HG03571 (cell line): ENCODE measurements around the gene RASAL2.

Source experiments
- ATAC-seq: cut with Tn5 transposase; IDR thresholded peaks from one replicate; pipeline ENCODE4 v1.9.1; 2021; ENCODE audit not compliant: unreplicated experiment

The RASAL2 gene

DNA sequence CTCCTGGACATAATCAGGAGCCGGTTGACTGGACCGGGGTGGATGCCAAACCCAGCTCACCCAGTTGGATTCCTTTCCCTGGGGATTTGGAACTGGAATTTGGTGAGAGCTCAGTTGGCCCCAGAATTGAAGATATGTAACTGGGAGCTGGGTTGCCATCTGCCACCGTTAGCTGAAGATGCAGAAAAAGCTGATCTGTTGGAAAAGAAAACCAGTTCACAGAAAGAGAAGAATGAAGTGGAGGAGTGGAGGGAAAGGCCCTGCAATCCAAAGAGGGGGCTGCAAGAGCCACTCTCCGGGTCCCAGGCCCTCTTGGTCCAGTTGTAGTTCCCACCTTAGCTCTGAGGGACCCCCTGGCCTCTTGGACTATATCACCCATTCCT, 435.0 kb downstream of the RASAL2 start:
- no peak for ATAC-seq

DNA sequence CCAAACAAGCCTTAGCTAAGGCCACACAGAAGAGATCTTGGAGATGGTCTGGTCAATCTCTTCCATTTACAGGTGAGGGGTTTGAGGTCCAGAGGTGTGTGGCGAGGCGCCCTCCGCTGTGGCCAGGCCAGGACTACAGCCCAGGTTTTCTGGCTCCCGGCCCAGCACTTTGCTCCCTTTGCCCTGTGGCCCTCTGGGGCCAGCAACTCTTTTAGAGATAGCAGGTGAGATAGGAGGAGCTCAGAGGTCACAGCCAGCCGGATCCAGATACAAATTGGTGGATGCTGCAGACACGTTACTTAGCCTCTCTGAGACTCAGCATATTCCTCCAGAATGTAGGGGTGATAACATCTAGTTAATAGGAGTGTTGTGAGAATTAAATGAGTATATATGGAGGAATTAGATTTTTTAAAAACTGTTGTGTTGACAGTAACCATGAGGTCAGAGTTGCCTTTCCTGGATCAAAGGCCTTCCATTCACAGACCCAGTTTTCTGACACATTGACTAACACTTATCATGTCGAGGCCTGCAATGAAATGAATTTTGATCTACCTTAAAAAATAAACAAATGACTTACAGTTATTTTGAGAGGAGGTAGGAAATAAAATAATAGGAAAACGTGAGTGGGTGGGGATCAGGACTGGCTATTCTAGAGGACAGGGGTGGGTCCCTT, 435.6 kb downstream of the RASAL2 start:
- ATAC-seq: no peak

DNA sequence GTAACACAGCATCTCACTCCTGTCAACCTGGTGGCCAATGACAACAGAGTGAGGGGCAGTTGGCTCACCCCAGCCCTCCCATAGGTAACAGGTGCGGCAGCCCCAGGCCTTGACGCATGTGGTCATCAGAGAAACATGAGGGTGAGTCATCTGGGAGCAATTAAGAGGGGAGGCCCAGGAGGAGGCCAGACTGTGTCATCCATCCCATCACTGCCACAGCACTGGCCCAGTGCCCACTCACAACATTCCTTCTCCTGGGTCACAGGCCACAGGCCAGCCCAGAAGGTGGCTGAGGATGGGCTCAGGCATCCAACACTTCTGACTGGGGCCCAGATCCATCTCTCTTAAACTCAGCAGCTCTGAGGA, 436.1 kb downstream of the RASAL2 start:
- ATAC-seq: no peak

DNA sequence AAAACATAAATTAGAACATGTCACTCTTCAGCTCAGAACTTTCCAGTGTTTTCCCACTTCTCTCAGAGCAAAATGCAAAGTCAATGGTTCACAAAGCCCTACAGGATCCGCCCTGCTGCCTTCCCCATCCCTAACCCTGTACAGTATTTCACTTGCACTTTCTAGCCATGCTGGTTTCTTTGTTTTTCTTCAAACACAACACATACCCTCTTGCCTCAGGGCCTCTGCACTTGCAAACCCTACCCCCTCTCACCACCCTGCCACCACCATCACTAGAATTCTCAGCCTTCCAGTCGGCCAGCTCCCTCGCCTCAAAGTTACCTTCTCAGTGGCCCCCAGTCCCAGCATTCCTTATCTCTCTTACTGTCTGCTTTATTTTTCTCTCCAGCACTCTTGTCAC, 436.6 kb downstream of the RASAL2 start:
- no peak for ATAC-seq

DNA sequence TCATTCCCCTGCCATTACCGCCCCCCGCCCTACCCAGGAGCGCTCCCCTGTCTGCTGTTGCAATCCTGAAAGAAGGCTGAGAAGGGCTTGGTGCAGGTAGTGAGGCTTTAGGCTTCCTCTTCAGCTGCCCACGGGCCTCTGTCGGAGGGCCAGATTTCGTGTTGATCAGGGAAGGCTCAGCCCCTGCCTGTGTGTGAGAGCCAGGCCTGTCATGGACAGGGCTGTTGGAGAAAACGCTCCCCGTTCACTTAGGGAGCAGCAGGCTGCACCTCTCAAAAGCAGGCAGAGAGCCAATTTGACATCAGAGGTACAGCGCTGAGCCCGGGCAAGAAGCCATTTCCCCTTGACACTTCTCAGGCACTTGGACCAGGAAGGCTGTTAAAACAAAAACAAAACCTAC, 438.0 kb downstream of the RASAL2 start:
- peak; percentile 23 for ATAC-seq

DNA sequence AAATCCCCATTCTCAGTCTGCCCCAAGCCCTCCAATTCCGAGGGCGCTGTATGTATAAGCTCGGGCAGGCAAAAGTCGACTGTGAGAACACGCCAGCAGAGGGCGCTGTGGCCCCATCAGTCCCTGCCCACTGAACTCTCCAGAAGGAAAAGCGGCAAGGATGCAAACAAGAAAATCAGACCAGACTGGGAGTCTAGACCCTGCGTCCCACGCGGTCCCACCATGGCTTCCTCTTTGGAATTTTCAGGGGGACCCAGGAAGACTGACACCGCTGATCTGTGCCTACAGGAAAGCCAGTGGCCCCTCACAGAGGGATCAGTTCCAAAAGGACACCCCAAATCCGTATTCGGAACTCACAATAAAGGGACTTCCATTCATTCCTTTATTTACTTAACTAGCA, 438.5 kb downstream of the RASAL2 start:
- peak; percentile 85 for ATAC-seq

DNA sequence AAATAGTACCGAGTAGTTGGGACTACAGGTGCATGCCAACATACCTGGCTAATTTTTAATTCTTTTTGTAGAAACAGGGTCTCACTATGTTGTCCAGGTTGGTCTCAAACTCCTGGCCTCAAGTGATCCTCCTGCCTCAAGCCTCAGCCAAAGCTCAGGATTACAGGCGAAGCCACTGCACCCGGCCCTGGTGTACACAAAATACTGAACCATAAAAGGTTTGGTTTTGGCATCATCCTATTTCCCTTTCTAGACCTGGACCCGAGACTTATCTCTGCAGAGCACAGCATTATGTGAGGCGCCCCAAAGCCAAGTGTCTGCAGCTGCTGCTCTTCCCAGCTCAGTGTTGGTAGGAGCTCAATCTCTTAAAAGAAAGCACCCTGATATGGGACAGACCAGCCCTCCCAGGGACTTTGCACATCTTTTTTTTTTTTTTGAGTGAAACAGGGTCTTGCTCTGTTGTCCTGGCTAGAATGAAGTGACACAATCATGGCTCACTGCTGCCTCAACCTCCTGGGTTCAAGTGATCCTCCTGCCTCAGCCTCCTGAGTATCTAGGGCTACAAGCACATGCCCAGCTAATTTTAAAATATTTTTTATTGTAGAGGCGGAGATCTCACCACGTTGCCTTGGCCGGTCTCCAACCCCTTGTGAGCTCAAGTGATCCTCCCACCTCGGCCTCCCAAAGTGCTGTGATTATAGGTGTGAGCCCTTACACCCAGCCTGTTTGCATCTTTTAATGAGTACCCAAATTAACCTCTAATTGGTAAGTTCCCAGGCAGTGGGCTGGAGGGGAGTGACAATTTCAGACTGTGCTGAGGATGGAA, 439.4 kb downstream of the RASAL2 start:
- ATAC-seq: no peak
